Measurements from ENCODE around the gene MIER2. TPM values are rescaled to one million over a fixed set of nuclear protein-coding genes. Genes with fewer than 3 reads are reported as not detected.

MIER2 gene
- total RNA-seq, 1 experiment from 2014 or later, result not detected

- ATAC-seq (no peak), DNase-seq (no peak)
- H3K4me3 ChIP-seq (ENCODE audit: low read length), result no peak overlapping the region
- H3K27me3 ChIP-seq (ENCODE audit: low read length), result no peaks in the 10 kb centered on the region
- no TSS peak for BruUV-seq (replicated peaks)
- no peak overlapping the region for H3K4me2 ChIP-seq (ENCODE audit: low read length)
- no peak overlapping the region for H2AFZ ChIP-seq (ENCODE audit: low read length)
- H3K79me2 ChIP-seq (ENCODE audit: low read length), result no peaks in the 10 kb centered on the region
- no peaks in the 10 kb centered on the region for H3F3A ChIP-seq (ENCODE audit: low read length, unreplicated experiment)
- no peak overlapping the region for H3K9ac ChIP-seq (ENCODE audit: low read length)
- TF ChIP-seq EZH2 (IDR thresholded peaks at IDR 0.05; ENCODE audit: low read length, unreplicated experiment), result no peak
- no peak for TF ChIP-seq EZH2phosphoT487 (IDR thresholded peaks at IDR 0.05; ENCODE audit: borderline replicate concordance, low read length)
- no peak for TF ChIP-seq CTCF (conservative IDR thresholded peaks at IDR 0.05; ENCODE audit: low read depth, low read length)
- intact Hi-C loops (cut with micrococcal nuclease), result no loop called here
- no peaks in the 10 kb centered on the region for H3K36me3 ChIP-seq (ENCODE audit: low read depth, low read length)
- ChIA-PET CTCF (no interaction called here), POLR2A (ENCODE audit: unreplicated experiment) (no interaction called here)
- H3K4me1 ChIP-seq (ENCODE audit: insufficient read depth, low read length), result no peaks in the 10 kb centered on the region
- no peak overlapping the region for H3K27ac ChIP-seq (ENCODE audit: low read length)
- H3K9me3 ChIP-seq (ENCODE audit: low read length), result no peaks in the 10 kb centered on the region
- no peaks in the 10 kb centered on the region for H4K20me1 ChIP-seq (ENCODE audit: low read length)
- H3K9me2 ChIP-seq (replicated peaks; ENCODE audit: low read length), result no peaks in the 10 kb centered on the region
Measured at GRCh38 chr19:293436-294110, 51.0 kb downstream of the MIER2 start.

GRCh38 chr19:292951-293350, 51.6 kb downstream of the MIER2 start:
- Histone ChIP-seq H3K27ac (ENCODE audit: low read length) (no peak overlapping the region), H3K4me2 (ENCODE audit: low read length) (no peak overlapping the region), H3F3A (ENCODE audit: low read length, unreplicated experiment) (no peaks in the 10 kb centered on the region), H4K20me1 (ENCODE audit: low read length) (no peaks in the 10 kb centered on the region), H3K36me3 (ENCODE audit: low read depth, low read length) (no peaks in the 10 kb centered on the region), H3K79me2 (ENCODE audit: low read length) (no peaks in the 10 kb centered on the region), H3K4me3 (ENCODE audit: low read length) (no peak overlapping the region), H3K9me2 (replicated peaks; ENCODE audit: low read length) (no peaks in the 10 kb centered on the region), H2AFZ (ENCODE audit: low read length) (no peak overlapping the region), H3K4me1 (ENCODE audit: insufficient read depth, low read length) (no peaks in the 10 kb centered on the region), H3K9me3 (ENCODE audit: low read length) (no peaks in the 10 kb centered on the region), H3K27me3 (ENCODE audit: low read length) (no peaks in the 10 kb centered on the region), H3K9ac (ENCODE audit: low read length) (no peak overlapping the region)
- no TSS peak for BruUV-seq (replicated peaks)
- ChIA-PET CTCF (no interaction called here), POLR2A (ENCODE audit: unreplicated experiment) (no interaction called here)
- no peak for ATAC-seq
- TF ChIP-seq EZH2 (IDR thresholded peaks at IDR 0.05; ENCODE audit: low read length, unreplicated experiment) (no peak), CTCF (conservative IDR thresholded peaks at IDR 0.05; ENCODE audit: low read depth, low read length) (no peak), EZH2phosphoT487 (IDR thresholded peaks at IDR 0.05; ENCODE audit: borderline replicate concordance, low read length) (no peak)
- no peak for DNase-seq
- intact Hi-C loops (cut with micrococcal nuclease), result no loop called here

GRCh38 chr19:292281-292884, 52.2 kb downstream of the MIER2 start:
- no peak overlapping the region for H3K9ac ChIP-seq (ENCODE audit: low read length)
- H3K79me2 ChIP-seq (ENCODE audit: low read length), result no peaks in the 10 kb centered on the region
- POLR2A ChIA-PET (ENCODE audit: unreplicated experiment), result no interaction called here
- no peak overlapping the region for H3K4me2 ChIP-seq (ENCODE audit: low read length)
- CTCF ChIA-PET, result no interaction called here
- no peak overlapping the region for H3K4me3 ChIP-seq (ENCODE audit: low read length)
- no peak for DNase-seq
- H3F3A ChIP-seq (ENCODE audit: low read length, unreplicated experiment), result no peaks in the 10 kb centered on the region
- no peaks in the 10 kb centered on the region for H3K9me3 ChIP-seq (ENCODE audit: low read length)
- H3K9me2 ChIP-seq (replicated peaks; ENCODE audit: low read length), result no peaks in the 10 kb centered on the region
- no peaks in the 10 kb centered on the region for H3K4me1 ChIP-seq (ENCODE audit: insufficient read depth, low read length)
- no TSS peak for BruUV-seq (replicated peaks)
- no peak overlapping the region for H2AFZ ChIP-seq (ENCODE audit: low read length)
- no peak for ATAC-seq
- intact Hi-C loops (cut with micrococcal nuclease), result no loop called here
- H3K27me3 ChIP-seq (ENCODE audit: low read length), result no peaks in the 10 kb centered on the region
- H4K20me1 ChIP-seq (ENCODE audit: low read length), result no peaks in the 10 kb centered on the region
- H3K27ac ChIP-seq (ENCODE audit: low read length), result no peak overlapping the region
- TF ChIP-seq EZH2 (IDR thresholded peaks at IDR 0.05; ENCODE audit: low read length, unreplicated experiment) (no peak), EZH2phosphoT487 (IDR thresholded peaks at IDR 0.05; ENCODE audit: borderline replicate concordance, low read length) (no peak), CTCF (conservative IDR thresholded peaks at IDR 0.05; ENCODE audit: low read depth, low read length) (no peak)
- H3K36me3 ChIP-seq (ENCODE audit: low read depth, low read length), result no peaks in the 10 kb centered on the region
